ENCODE data around the gene DEAF1.
A peak's percentile ranks its signal among the peaks of the same experiment; 100 is the strongest.
"Not testable (repeated sequence)": the region's sequence is repeated elsewhere in the genome, so short reads cannot be mapped to it uniquely, and the experiment has no call there.

The DEAF1 gene, protein sequence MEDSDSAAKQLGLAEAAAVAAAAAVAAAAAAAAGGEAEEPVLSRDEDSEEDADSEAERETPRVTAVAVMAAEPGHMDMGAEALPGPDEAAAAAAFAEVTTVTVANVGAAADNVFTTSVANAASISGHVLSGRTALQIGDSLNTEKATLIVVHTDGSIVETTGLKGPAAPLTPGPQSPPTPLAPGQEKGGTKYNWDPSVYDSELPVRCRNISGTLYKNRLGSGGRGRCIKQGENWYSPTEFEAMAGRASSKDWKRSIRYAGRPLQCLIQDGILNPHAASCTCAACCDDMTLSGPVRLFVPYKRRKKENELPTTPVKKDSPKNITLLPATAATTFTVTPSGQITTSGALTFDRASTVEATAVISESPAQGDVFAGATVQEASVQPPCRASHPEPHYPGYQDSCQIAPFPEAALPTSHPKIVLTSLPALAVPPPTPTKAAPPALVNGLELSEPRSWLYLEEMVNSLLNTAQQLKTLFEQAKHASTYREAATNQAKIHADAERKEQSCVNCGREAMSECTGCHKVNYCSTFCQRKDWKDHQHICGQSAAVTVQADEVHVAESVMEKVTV

GRCh38 chr11:694563-695287, at the start of gene DEAF1:
TSS of gene DEAF1 (minus strand) at chr11:695222. CDS start at chr11:695047, 175 bp downstream.
- peak; percentile 99 for DNase-seq (ENCODE audit: low read depth in 2 of 2)

- no peak for DNase-seq (ENCODE audit: low read depth in 2 of 2)
Measured at GRCh38 chr11:742571-743201, 47.7 kb upstream of the DEAF1 start.

DNA sequence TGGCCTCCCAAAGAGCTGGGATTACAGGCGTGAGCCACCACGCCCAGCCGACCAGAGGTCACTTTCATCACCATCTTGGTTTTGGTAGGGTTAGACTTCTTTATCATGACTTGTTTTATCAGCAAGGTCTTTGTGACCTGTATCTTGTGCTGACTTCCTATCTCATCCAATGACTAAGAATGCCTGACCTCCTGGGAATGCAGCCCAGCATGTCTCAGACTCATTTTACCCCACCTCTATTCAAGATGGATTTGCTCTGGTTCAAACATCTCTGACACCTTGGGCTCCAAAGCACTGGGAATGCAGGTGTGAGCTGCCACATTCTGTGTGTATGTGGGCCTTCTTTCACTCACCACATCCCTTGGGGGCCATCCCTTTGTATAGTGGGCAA, 47.1 kb upstream of the DEAF1 start:
- no peak for DNase-seq (ENCODE audit: low read depth in 2 of 2)

DNA sequence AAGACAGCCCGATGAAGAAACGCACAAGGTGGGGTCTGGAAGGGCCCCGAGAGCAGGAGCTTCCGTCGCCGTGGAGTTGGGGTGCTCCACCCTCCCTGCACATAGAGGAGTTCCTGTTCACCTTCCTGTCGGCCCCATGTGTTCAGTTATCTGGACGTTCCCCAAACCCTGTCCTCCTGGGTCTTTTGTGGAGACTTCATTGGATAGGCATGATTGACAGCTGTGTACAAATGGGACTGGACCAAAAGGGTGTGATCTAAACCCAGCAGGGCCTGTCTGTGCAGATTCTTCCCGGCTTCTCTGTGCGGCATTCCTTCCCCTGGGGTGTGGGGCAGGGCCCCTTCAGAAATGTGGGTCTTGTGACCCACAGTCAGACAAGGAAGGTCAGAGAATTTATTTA, 42.9 kb upstream of the DEAF1 start:
- not testable (repeated sequence) for DNase-seq (ENCODE audit: low read depth in 2 of 2)

DNA sequence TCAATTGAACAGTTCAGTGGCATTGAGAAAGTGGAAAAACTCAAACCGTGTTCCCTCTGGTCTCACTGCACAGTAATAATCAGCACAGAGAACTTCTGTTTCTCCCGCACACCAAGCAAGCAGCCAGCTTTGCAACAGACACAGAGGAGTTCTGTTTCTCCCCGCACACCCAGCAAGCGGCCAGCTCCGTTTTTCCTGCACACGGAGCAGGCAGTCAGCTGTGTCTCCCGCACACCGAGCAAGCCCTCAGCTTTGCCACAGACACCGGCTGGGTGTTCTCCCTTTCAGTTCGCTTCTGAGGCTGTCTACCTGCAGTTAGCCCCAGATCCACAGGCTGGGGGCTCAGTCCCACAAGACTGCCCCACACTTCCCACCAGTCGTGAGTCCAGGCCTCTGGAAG, 42.3 kb upstream of the DEAF1 start:
- no peak for DNase-seq (ENCODE audit: low read depth in 2 of 2)

- DNase-seq (ENCODE audit: low read depth in 2 of 2) = not testable (repeated sequence)
Measured at GRCh38 chr11:734541-734940, 39.5 kb upstream of the DEAF1 start.

- DNase-seq (ENCODE audit: low read depth in 2 of 2) = no peak
Measured at GRCh38 chr11:733072-733471, 38.0 kb upstream of the DEAF1 start.

DNA sequence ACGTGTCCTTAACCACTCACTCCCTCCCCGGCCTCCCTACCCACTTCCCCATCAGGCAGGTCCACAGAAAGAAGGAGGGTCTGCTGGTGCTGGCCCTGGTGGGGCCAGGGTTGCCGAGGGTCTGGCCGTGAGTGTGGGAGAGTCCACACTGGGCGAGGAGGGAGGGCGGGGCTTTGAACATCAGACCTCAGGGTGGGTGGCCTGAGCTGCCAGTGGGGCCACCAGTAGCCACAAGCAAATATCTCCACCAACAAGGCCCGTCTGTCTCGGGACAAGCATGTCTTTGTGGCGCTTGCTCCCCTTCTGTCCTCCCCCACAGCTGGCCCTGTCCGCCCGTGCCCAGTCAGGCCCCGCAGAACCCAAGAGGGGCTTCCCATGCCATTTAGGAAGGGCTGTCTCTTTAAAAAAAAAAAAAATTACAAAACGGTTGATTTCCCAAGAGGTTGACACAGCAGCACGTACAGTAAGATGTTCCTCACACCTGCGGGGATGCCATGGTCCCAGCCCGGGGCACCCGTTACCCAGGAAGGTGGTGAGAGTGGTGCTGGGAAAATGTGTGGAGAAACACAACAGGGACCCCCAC, 34.6 kb upstream of the DEAF1 start:
- no peak for DNase-seq (ENCODE audit: low read depth in 2 of 2)

DNA sequence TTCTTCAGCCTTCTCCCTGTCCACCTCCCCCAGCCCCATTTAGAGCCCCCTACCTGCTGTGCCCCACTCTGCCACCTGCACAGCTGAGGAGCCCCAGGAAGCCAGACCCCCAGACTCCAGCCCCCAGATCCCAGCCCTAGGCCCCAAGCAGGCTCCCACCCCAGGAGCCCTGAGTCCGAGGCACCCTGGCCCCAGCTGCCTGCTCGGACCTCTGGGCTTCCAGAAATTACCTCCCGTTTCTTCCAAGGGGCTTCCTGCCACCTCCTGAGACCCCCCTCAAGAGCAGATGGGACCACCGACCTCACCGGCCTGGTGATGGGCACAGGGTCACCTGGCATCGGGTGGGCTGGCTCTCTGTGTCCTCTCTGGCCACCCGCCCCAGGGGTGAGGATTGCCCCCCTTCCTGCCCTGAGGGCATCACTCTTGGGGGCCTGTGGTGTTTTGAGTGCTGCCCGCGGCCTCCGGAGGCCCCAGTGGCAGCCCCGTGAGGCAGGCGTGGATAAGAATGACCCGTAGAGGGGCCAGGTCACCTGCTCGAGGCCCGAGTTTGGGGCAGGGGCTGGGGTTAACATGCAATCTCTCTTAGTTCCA, 34.0 kb upstream of the DEAF1 start:
- DNase-seq (ENCODE audit: low read depth in 2 of 2) = no peak

DNA sequence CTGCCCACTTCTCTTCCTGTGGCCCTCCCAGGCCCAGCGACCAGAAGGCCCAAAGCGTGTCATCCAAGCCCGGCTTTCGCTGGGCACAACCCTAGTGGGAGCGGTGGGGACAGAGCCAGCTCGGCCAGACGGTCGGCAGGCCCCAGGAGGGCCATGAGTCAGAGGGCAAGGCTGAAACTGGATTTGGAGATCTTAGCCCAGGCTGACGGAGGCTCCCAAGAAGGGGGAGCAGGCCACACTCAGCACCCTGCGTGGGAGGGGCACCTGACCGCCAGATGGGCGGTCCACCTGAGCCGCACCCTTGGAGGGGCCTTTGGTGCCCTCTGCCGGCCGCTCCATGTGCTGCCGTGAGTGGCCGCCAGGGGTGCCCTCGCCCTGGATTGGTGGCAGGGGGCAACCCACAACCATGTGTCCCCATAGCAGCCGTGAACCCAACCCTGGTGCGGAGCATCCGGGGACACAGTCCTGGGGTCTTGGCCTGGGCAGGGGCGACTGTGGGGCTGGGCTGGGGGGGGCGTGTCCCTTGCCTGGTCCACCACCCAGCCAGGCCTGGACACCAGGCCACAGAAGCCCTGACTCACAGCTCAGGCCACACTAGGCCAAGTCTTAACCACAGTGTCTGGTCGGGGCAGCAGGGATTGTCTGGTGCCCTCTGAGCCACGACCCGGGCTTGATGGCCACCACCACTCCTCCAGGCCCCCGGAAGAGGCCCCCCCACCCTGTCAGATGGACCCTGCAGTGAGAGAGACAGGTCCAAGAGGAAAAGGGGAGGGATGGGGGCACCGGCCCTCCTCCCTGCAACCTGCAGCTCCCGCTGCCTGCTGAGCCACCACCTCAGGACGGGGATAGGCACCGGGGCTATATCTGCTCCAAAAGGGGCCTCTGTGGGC, 33.1 kb upstream of the DEAF1 start:
- peak; percentile 61 to 76 for DNase-seq (ENCODE audit: low read depth in 2 of 2)

DNA sequence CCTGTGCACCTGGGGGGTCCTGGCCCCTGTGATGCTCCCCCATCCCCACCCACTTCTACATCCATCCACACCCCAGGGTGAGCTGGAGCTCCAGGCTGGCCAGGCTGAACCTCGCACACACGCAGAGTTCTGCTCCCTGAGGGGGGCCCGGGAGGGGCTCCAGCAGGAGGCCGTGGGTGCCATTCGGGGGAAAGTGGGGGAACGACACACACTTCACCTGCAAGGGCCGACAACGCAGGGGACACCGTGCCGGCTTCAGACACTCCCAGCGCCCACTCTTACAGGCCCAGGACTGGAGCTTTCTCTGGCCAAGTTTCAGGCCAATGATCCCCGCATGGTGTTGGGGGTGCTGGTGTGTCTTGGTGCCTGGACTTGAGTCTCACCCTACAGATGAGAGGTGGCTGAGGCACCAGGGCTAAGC, 32.3 kb upstream of the DEAF1 start:
- no peak for DNase-seq (ENCODE audit: low read depth in 2 of 2)

DNA sequence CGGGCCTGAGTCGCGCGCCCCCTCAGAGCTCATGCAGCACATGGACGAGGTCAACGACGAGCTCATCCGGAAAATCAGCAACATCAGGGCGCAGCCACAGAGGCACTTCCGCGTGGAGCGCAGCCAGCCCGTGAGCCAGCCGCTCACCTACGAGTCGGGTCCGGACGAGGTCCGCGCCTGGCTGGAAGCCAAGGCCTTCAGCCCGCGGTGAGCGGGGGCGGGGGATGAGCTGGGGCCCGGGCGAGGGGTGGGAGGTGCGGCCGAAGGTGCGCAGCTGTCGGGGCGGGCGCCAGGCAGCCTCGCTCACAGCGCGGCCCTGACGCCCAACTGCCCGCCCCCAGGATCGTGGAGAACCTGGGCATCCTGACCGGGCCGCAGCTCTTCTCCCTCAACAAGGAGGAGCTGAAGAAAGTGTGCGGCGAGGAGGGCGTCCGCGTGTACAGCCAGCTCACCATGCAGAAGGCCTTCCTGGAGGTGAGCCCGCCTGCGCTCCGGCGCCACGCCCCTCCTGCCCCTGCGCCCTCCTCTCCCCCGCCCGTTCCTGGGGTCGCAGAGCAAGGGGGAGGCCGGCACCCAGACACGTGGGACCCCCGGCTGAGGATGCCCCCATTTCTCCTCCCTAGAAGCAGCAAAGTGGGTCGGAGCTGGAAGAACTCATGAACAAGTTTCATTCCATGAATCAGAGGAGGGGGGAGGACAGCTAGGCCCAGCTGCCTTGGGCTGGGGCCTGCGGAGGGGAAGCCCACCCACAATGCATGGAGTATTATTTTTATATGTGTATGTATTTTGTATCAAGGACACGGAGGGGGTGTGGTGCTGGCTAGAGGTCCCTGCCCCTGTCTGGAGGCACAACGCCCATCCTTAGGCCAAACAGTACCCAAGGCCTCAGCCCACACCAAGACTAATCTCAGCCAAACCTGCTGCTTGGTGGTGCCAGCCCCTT, 31.5 kb upstream of the DEAF1 start:
- DNase-seq (ENCODE audit: low read depth in 2 of 2) = no peak

DNA sequence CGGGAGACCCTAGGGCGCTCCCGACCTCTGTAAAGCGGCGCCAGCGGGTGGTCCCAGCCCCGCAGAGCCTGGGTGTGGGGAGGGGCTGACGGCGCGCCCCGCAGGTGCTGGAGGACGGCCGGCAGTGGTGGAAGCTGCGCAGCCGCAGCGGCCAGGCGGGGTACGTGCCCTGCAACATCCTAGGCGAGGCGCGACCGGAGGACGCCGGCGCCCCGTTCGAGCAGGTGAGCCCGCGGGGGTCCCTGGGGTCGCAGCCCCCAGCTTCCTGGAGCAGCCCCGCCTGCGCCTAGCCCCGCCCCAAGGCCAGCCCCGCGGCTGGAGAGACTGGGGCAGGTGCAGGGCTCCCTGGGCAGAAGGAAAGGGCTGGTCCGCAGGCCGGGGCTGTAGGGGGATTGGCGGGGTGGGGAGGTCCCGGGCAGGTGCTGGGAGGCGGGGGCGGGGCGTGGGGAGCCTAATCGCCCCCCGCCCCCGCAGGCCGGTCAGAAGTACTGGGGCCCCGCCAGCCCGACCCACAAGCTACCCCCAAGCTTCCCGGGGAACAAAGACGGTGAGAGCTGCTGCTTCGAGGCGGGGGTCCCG, 30.7 kb upstream of the DEAF1 start:
- DNase-seq (ENCODE audit: low read depth in 2 of 2) = no peak

DNA sequence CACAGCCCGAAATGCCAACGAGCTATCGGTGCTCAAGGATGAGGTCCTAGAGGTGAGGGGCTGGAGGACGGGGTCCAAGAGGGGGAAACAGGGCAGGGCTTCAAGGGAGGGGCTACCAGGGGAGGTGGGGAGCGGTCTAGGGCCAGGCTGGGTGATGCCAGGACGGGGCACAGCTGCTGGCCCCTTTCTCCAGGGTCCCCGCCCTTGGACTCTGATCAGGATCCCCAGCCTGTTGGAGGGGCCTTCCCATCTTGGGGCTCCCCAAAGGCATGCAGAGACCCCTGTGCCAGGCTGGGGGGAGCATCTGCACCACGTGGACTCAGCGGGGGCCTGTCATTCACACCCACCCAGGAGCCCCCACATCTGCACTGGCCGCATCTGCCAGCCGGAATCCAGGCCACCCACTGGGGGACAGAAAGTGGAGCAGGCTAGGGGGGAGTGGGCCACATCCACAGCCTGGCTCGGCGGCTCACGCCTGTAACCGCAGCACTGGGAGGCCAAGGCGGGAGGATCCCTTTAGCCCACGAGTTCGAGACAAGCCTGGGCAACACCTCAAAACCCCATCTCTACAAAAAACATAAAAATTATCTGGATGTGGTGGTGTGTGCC, 29.9 kb upstream of the DEAF1 start:
- no peak for DNase-seq (ENCODE audit: low read depth in 2 of 2)

DNA sequence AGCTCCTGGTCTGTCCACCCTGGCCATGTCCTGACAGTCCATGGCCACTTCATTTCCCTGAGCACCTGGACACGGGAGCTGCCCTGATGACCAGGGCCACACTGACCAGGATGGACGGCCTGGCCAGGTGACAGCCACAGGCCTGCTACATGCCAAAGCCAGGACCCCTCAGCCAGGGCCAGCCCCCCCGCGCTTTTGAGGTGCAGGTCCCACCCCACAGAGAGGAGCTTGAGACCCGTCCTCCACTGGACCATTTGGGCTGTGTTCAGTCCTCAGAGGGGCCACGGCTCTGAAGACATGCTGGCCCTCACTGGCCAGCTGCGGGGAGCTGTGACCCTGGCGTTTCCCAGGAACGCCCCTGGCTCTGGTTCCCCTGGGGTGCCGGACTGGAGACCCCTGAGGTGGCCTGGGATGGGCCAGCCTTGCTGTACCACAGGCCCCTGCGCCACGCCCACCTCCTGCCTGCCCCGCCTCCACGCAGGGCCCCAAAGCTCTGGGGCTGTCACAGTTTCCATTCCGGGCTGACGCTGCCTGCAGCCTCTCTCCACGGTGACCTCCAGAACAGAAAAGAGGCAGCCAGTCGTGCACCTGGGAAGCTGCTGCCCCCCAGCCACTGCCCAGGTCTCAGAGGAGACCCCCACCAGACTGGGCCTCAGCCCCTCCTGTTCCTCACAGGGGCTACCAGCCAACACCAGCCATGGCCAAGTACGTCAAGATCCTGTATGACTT, 29.2 kb upstream of the DEAF1 start:
- no peak for DNase-seq (ENCODE audit: low read depth in 2 of 2)

DNA sequence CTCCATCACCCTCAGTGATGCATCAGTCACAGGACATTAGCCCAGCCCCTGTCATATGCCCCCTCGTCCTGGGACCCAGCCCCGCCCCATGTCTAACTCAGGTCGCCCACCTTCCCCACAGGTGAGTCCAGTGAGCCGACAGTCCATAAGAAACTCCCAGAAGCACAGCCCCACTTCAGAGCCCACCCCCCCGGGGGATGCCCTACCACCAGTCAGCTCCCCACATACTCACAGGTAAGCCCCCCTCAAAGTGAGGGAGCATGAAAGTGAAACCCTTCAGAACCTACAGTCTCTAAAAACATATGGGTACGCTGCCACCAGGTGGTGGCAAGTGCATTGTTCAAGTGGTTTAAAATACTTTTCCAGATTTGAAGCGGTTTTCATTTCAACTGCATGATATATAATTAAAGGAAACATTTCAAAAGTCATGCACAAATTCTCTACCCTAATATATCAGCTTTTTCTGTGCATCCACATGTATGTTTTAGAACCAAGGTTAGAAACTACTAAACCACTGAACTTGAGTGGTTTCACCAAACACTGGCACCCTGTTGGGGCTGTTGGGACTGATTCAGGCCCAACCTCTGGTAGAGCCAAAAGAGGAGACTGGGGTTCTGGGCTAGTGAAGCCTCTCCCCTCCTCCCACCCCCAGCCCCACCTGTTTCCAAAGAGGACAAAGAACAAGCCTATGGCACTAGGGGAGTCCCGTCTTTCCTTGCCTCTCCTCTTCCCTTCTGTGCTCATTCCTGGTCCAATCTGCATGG, 28.3 kb upstream of the DEAF1 start:
- no peak for DNase-seq (ENCODE audit: low read depth in 2 of 2)

DNA sequence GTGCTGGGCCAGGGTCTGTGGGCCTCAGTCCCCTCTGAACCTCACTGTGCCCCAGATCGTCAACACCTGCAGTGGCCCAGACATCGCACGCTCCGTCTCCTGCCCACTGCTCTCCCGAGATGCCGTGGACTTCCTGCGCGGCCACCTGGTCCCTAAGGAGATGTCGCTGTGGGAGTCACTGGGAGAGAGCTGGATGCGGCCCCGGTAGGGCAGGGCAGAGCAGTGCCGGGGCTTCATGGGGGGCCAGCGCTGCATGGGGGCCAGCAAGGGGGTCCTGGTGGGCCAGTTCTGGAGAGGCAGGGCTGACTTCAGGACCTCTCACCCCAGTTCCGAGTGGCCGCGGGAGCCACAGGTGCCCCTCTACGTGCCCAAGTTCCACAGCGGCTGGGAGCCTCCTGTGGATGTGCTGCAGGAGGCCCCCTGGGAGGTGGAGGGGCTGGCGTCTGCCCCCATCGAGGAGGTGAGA, 27.4 kb upstream of the DEAF1 start:
- no peak for DNase-seq (ENCODE audit: low read depth in 2 of 2)

Measured in stimulated activated CD8-positive, alpha-beta memory T cell treated with anti-CD3 and anti-CD28 coated beads, Interleukin-15, amount 100 ng/mL, for 48 hours (primary cell).